ENCODE results near the gene FUT2.
"Not testable (repeated sequence)": the region's sequence is repeated elsewhere in the genome, so short reads cannot be mapped to it uniquely, and the experiment has no call there.

Gene FUT2

DNA sequence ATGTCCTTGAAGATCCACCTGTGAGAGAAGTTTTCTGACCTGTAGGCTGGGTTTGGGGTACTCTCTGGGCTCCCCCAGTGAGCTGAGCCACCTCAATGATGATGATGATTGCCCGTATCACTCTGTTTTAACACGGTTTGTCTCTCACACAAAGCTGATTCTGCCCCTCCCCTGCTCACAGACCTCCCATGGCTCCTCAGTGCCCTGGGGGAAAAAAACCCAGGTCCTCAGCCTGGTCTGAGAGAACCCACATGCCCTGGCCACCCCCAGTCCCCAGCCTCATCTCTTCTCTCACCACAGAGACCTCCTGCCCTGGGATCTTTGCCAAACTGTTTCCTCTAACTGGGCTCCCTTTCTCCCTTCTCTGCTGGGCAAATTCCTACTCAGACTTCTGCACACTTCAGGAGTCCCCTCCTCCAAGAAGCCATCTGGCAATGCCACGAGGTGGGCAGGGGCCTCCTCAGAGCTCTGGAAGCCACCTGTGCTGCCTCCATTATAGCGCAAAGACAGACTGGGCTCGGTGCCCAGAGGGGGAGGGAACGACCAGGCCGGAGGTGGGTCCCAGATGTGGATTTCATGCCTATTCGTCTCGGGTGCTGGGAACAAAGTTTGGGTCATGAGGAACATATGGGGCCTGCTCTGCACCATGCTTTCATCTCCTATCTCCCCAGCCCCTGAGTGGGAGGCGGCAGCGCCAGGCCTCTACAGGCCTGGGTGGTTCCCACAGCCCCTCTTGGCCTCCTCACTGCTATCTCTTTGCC is 41.3 kb upstream of the FUT2 start:
- H2AFZ ChIP-seq (ENCODE audit: low read depth, low read length, severe bottlenecking): no peak overlapping the region
- H3K9me3 ChIP-seq (ENCODE audit: insufficient read depth, low read length): no peaks in the 10 kb centered on the region
- no peaks in the 10 kb centered on the region for H3K27me3 ChIP-seq (ENCODE audit: low read length)
- H3K4me2 ChIP-seq (ENCODE audit: low read depth, low read length, poor library complexity, severe bottlenecking): no peak overlapping the region
- H3K9me2 ChIP-seq (replicated peaks; ENCODE audit: insufficient read depth, low read length): no peaks in the 10 kb centered on the region
- H3K4me3 ChIP-seq (ENCODE audit: insufficient read depth, low read length, poor library complexity, severe bottlenecking): no peak overlapping the region
- no peaks in the 10 kb centered on the region for H3K79me2 ChIP-seq (ENCODE audit: insufficient read depth, low read length)
- H3K27ac ChIP-seq (ENCODE audit: low read depth, low read length): no peak overlapping the region
- no peaks in the 10 kb centered on the region for H3F3A ChIP-seq (ENCODE audit: insufficient read depth)
- H4K20me1 ChIP-seq (ENCODE audit: low read depth, low read length): no peaks in the 10 kb centered on the region
- no peaks in the 10 kb centered on the region for H3K36me3 ChIP-seq (ENCODE audit: low read length)
- TF ChIP-seq, protein P1, sequence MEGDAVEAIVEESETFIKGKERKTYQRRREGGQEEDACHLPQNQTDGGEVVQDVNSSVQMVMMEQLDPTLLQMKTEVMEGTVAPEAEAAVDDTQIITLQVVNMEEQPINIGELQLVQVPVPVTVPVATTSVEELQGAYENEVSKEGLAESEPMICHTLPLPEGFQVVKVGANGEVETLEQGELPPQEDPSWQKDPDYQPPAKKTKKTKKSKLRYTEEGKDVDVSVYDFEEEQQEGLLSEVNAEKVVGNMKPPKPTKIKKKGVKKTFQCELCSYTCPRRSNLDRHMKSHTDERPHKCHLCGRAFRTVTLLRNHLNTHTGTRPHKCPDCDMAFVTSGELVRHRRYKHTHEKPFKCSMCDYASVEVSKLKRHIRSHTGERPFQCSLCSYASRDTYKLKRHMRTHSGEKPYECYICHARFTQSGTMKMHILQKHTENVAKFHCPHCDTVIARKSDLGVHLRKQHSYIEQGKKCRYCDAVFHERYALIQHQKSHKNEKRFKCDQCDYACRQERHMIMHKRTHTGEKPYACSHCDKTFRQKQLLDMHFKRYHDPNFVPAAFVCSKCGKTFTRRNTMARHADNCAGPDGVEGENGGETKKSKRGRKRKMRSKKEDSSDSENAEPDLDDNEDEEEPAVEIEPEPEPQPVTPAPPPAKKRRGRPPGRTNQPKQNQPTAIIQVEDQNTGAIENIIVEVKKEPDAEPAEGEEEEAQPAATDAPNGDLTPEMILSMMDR (IDR thresholded peaks at IDR 0.05; ENCODE audit: insufficient read depth, low read length, poor library complexity, severe bottlenecking): no peak
- no peak overlapping the region for H3K9ac ChIP-seq (ENCODE audit: low read length)

DNA sequence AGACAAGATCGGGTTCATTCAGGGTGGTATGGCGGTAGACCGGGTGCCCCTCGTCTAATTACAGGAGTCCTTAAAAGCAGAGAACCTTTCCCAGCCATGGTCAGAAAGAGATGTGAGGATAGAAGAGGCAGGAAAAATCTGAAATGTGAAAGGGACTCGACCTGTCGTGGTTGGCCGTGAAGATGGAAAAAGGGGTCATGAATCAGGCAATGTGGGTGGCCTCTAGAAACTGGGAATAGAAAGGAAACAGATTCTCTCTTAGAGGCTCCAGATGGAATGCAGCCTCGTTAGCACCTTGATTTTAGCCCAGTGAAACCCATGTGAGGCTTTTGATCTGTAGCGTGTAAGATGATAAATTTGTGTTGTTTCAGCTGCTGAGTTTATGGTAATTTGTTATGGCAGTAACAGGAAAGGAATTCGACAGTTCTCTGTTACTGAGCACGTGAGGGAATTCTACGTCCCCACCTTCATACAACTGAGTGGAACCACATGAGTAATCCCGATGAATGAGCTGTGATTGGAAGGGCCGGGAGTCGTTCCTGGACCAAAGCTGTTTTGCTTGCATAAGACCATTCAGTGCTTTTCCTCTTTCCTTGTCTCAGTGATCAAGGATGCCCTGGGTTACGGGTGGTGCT is 38.8 kb upstream of the FUT2 start:
- H3F3A ChIP-seq (ENCODE audit: insufficient read depth): no peaks in the 10 kb centered on the region
- no peaks in the 10 kb centered on the region for H3K27me3 ChIP-seq (ENCODE audit: low read length)
- H3K79me2 ChIP-seq (ENCODE audit: insufficient read depth, low read length): no peaks in the 10 kb centered on the region
- H2AFZ ChIP-seq (ENCODE audit: low read depth, low read length, severe bottlenecking): no peak overlapping the region
- no peaks in the 10 kb centered on the region for H3K36me3 ChIP-seq (ENCODE audit: low read length)
- H3K9me3 ChIP-seq (ENCODE audit: insufficient read depth, low read length): no peaks in the 10 kb centered on the region
- H3K4me3 ChIP-seq (ENCODE audit: insufficient read depth, low read length, poor library complexity, severe bottlenecking): no peak overlapping the region
- TF ChIP-seq, protein P1 (IDR thresholded peaks at IDR 0.05; ENCODE audit: insufficient read depth, low read length, poor library complexity, severe bottlenecking): no peak
- TF ChIP-seq EZH2phosphoT487 (conservative IDR thresholded peaks at IDR 0.05; ENCODE audit: low read length): no peak
- H3K4me2 ChIP-seq (ENCODE audit: low read depth, low read length, poor library complexity, severe bottlenecking): no peak overlapping the region
- H3K9me2 ChIP-seq (replicated peaks; ENCODE audit: insufficient read depth, low read length): no peaks in the 10 kb centered on the region
- H3K27ac ChIP-seq (ENCODE audit: low read depth, low read length): no peak overlapping the region
- no peak overlapping the region for H3K9ac ChIP-seq (ENCODE audit: low read length)
- H4K20me1 ChIP-seq (ENCODE audit: low read depth, low read length): no peaks in the 10 kb centered on the region

DNA sequence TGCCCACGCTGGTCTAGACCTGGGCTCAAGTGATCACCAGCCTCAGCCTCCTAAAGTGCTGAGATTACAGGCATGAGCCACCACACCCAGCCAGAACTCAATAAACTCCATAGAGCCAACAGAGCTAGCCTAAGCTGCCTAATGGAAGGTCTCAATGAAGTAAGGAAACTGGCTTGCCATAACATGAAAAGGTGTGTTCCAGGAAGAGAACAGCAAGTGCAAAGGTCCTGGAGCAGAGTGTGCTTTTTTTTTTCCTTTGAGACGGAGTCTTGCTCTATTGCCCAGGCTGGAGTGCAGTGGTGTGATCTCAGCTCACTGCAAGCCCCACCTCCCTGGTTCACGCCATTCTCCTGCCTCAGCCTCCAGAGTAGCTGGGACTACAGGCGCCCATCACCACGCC is 37.9 kb upstream of the FUT2 start:
- not testable (repeated sequence) for H3K27me3 ChIP-seq (ENCODE audit: low read length); H3F3A ChIP-seq (ENCODE audit: insufficient read depth); H3K9me3 ChIP-seq (ENCODE audit: insufficient read depth, low read length); H3K9me2 ChIP-seq (replicated peaks; ENCODE audit: insufficient read depth, low read length); H3K36me3 ChIP-seq (ENCODE audit: low read length); H3K4me3 ChIP-seq (ENCODE audit: insufficient read depth, low read length, poor library complexity, severe bottlenecking); H4K20me1 ChIP-seq (ENCODE audit: low read depth, low read length); H3K4me2 ChIP-seq (ENCODE audit: low read depth, low read length, poor library complexity, severe bottlenecking); H3K79me2 ChIP-seq (ENCODE audit: insufficient read depth, low read length); H3K9ac ChIP-seq (ENCODE audit: low read length); H2AFZ ChIP-seq (ENCODE audit: low read depth, low read length, severe bottlenecking); H3K27ac ChIP-seq (ENCODE audit: low read depth, low read length)

DNA sequence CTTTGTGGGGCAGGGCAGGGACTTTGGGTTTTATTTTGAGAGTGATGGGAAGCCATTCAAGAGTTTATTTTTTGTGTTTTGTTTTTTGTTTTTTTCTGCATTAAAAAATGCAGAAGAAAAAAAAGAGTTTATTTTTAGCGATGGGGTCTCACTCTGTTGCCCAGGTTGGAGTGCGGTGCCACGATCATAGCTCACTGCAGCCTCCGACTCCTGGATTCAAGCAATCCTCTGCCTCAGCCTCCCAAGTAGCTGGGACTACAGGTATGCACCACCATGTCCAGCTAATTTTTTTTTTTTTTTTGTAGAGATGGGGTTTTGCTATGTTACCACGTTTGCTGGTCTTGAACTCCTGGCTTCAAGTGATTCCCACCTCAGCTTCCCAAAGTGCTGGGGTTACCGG is 37.3 kb upstream of the FUT2 start:
- H3K4me2 ChIP-seq (ENCODE audit: low read depth, low read length, poor library complexity, severe bottlenecking): no peak overlapping the region
- no peak overlapping the region for H3K27ac ChIP-seq (ENCODE audit: low read depth, low read length)
- H3K79me2 ChIP-seq (ENCODE audit: insufficient read depth, low read length): no peaks in the 10 kb centered on the region
- no peaks in the 10 kb centered on the region for H3K9me3 ChIP-seq (ENCODE audit: insufficient read depth, low read length)
- H3K9ac ChIP-seq (ENCODE audit: low read length): no peak overlapping the region
- H3K9me2 ChIP-seq (replicated peaks; ENCODE audit: insufficient read depth, low read length): no peaks in the 10 kb centered on the region
- no peaks in the 10 kb centered on the region for H3F3A ChIP-seq (ENCODE audit: insufficient read depth)
- TF ChIP-seq, protein P1 (IDR thresholded peaks at IDR 0.05; ENCODE audit: insufficient read depth, low read length, poor library complexity, severe bottlenecking): no peak
- TF ChIP-seq EZH2phosphoT487 (conservative IDR thresholded peaks at IDR 0.05; ENCODE audit: low read length): no peak
- H4K20me1 ChIP-seq (ENCODE audit: low read depth, low read length): no peaks in the 10 kb centered on the region
- no peaks in the 10 kb centered on the region for H3K36me3 ChIP-seq (ENCODE audit: low read length)
- no peak overlapping the region for H2AFZ ChIP-seq (ENCODE audit: low read depth, low read length, severe bottlenecking)
- no peaks in the 10 kb centered on the region for H3K27me3 ChIP-seq (ENCODE audit: low read length)
- H3K4me3 ChIP-seq (ENCODE audit: insufficient read depth, low read length, poor library complexity, severe bottlenecking): no peak overlapping the region
